GM21381 (cell line): ENCODE measurements around the gene EIF3M.

Experiments used
- ATAC-seq: cut with Tn5 transposase; IDR thresholded peaks from one replicate; pipeline ENCODE4 v1.9.1; 2021; ENCODE audit warnings: mild to moderate bottlenecking, moderate library complexity; ENCODE audit not compliant: unreplicated experiment

EIF3M gene

GRCh38 chr11:32583459-32584271, at the start of gene EIF3M:
Gene EIF3M (plus strand): TSS chr11:32583831. CDS start chr11:32583888, 57 bp downstream.
- peak; percentile 97 for ATAC-seq

- no peak for ATAC-seq
Observed at GRCh38 chr11:32538804-32539203, 44.8 kb upstream of the EIF3M start.

- ATAC-seq: no peak
Observed at GRCh38 chr11:32549611-32550187, 33.9 kb upstream of the EIF3M start.

DNA sequence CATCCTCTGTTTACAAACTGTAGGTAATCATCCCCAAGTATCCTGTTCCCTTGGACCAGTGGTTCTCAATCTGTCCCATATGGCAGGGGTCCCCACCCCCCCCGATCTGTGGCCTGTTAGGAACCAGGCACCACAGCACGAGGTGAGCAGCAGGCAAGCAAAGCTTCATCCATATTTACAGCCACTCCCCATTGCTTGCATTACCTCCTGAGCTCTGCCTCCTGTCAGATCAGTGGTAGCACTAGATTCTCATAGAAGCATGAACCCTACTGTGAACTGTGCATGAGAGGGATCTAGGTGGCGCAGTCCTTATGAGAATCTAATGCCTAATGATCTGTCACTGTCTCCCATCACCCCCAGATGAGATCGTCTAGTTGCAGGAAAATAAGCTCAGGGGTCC, 33.4 kb upstream of the EIF3M start:
- no peak for ATAC-seq

GRCh38 chr11:32555091-32555490, 28.5 kb upstream of the EIF3M start:
- ATAC-seq: no peak

GRCh38 chr11:32555895-32556294, 27.7 kb upstream of the EIF3M start:
- no peak for ATAC-seq

- no peak for ATAC-seq
Observed at GRCh38 chr11:32561835-32562234, 21.8 kb upstream of the EIF3M start.

- ATAC-seq: no peak
Observed at GRCh38 chr11:32562839-32563599, 20.6 kb upstream of the EIF3M start.

GRCh38 chr11:32563600-32563959, 20.1 kb upstream of the EIF3M start:
- no peak for ATAC-seq

GRCh38 chr11:32566517-32566916, 17.1 kb upstream of the EIF3M start:
- ATAC-seq: no peak

GRCh38 chr11:32567154-32567553, 16.5 kb upstream of the EIF3M start:
- no peak for ATAC-seq

- ATAC-seq: no peak
Observed at GRCh38 chr11:32569313-32569881, 14.2 kb upstream of the EIF3M start.

DNA sequence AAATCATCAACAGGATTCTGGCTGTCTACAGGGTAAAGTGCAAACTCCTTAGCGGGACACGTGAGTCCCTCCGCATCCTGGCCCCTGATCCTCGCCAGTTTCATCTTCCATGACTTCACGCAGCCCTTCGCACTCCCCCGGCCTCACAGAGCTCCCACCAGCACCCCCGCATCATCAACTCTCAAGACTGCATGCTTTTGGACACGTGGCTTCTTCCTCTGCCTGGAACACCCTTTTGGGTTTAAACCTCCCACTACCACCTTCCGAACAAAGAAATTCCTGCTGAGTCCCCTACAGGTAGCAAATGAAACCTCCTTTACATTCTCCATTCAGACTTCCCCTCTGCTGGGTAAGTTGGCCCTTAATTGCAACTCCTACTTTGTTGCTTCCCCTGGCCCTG, 12.6 kb upstream of the EIF3M start:
- ATAC-seq: no peak

GRCh38 chr11:32573228-32573627, 10.4 kb upstream of the EIF3M start:
- ATAC-seq: no peak

GRCh38 chr11:32574421-32574820, 9.2 kb upstream of the EIF3M start:
- no peak for ATAC-seq

DNA sequence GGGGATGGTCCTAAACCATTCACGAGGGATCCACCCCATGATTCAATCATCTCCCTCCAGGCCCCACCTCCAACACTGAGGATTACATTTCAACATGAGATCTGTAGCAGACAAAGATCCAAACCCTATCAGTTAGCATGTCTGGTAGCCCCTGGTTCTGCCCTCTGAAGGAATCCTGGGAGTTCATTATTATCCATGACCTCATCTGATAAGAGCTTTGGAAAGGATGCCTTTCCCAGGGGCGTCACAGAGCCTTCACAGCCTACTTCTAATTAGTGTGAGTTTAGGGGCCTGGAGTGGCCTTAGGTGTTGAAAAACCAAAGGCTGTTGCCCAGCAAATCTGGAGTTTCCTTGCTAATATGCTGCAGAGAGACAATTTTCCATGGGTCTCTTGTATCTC, 8.6 kb upstream of the EIF3M start:
- no peak for ATAC-seq

GRCh38 chr11:32576456-32576855, 7.2 kb upstream of the EIF3M start:
- no peak for ATAC-seq

DNA sequence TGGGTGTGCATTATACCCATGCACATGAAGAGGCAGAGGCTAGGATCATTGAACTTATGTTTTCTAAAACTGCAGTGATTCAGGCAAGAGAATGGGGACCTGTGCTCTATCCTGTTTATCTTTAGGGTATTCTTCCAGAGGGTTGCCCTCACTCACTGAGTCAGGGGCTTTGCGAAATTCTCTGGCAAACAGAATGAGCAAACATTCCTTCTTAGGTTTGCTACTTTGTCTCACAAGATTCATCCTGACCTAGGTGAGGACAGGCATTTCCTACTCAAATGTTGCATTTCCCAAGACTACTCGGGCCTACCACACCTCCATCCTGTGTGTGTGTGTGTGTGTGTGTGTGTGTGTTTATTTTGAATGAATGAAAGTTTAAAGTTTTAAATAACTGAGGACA, 2.7 kb upstream of the EIF3M start:
- ATAC-seq: no peak

- no peak for ATAC-seq
Observed at GRCh38 chr11:32581556-32581955, 2.1 kb upstream of the EIF3M start.

GRCh38 chr11:32584921-32585320, 1.3 kb downstream of the EIF3M start:
- no peak for ATAC-seq

DNA sequence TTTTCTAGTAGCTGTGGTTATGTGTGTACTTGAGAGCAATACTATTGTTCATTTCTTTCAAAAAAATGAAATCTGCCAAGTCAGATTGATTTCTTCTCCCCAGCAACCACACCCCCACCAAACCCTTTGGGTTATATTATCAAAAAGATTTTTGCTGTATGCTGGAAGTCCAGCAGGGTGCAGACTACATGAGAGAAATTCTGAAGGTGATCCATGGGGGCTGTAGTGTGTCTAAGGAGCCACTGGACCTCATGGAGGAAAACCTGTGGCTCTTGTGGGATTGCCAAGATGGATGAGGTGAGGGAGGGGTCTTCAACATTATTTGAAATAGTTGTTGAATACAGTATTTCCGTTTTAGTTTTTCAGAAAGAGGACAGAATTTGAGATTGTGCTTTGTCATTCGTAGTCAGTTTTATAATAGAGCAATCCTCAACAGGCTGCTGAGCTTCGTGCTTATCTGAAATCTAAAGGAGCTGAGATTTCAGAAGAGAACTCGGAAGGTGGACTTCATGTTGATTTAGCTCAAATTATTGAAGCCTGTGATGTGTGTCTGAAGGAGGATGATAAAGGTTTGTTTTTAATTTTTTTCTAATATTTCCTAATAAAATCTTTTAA, 3.1 kb downstream of the EIF3M start:
- no peak for ATAC-seq
